ENCODE measurements around the gene TNNC2. TPM values are rescaled to one million over a fixed set of nuclear protein-coding genes. Genes with fewer than 3 reads are reported as not detected.

Gene TNNC2
- total and polyA plus RNA-seq, 2 of the 8 experiments (the other 6 are each of a cell fraction or from before 2014, with no cell fraction given): 5.7 to 7.6 TPM

GRCh38 chr20:45857882-45858216 is 30.7 kb upstream of the TNNC2 start:
- Histone ChIP-seq H3K4me3 (ENCODE audit: extremely low read depth in 1 of 4, insufficient read depth in 2 of 4, low read depth in 3 of 4, low read length in 4 of 4) (peak overlapping the region; percentile 41 to 94 (median 77); a peak in 7 of 8 replicates), H3K36me3 (ENCODE audit: control insufficient read depth in 2 of 4, insufficient read depth in 4 of 4, low read length in 3 of 4) (peaks cover 0 to 6% (median 0%) of the 10 kb centered on the region in 4 experiments; a peak in 2 of 8 replicates), H2BK12ac (ENCODE audit: low read depth, low read length) (no peak overlapping the region), H2AFZ (ENCODE audit: low read length) (peak overlapping the region; percentile 54), H3K79me2 (ENCODE audit: control insufficient read depth in 1 of 2, insufficient read depth in 2 of 2, low read length in 2 of 2) (peaks cover 0 to 19% of the 10 kb centered on the region in 2 experiments; a peak in 2 of 4 replicates), H2BK20ac (ENCODE audit: low read length) (no peak overlapping the region), H4K8ac (ENCODE audit: extremely low read depth, insufficient read depth, low read length) (no peak overlapping the region), H4K91ac (replicated peaks; ENCODE audit: insufficient read length, low read length) (peak overlapping the region; percentile 22), H3K9me3 (ENCODE audit: insufficient read depth in 2 of 2, low read depth in 1 of 2, low read length in 1 of 2) (no peaks in the 10 kb centered on the region), H3K56ac (replicated peaks; ENCODE audit: insufficient read length, low read depth, low read length) (peak overlapping the region; percentile 21), H4K20me1 (replicated peaks in 1 of 2; ENCODE audit: control insufficient read depth in 1 of 2, insufficient read depth in 2 of 2, low read length in 2 of 2) (no peaks in the 10 kb centered on the region), H3K14ac (ENCODE audit: insufficient read length) (no peak overlapping the region), H3K18ac (ENCODE audit: extremely low read depth, low read length) (peak overlapping the region; percentile 78), H3K27me3 (replicated peaks in 1 of 4; ENCODE audit: control insufficient read depth in 3 of 4, extremely low read depth in 1 of 4, insufficient read depth in 3 of 4, low read length in 3 of 4) (no peaks in the 10 kb centered on the region), H3K4me1 (replicated peaks in 1 of 4; ENCODE audit: control insufficient read depth in 3 of 4, insufficient read depth in 4 of 4, low read length in 3 of 4) (peaks cover 10 to 15% (median 13%) of the 10 kb centered on the region in 4 experiments), H3K27ac (ENCODE audit: low read depth, low read length) (no peak overlapping the region), H3K23ac (ENCODE audit: insufficient read length) (no peak overlapping the region), H2AK5ac (ENCODE audit: low read depth, low read length) (no peak overlapping the region), H3K9ac (replicated peaks in 1 of 4; ENCODE audit: extremely low read depth in 1 of 4, low read depth in 3 of 4, low read length in 3 of 4) (0 out of 7 replicates have a peak overlapping the region, but pooled peaks of 1 of the 4 experiments have one; percentile 10), H3K23me2 (ENCODE audit: low read depth, low read length) (peaks cover 8% of the 10 kb centered on the region; the same call in 1 of the 2 replicates), H2BK120ac (replicated peaks; ENCODE audit: low read depth, low read length) (no peak overlapping the region), H3K79me1 (ENCODE audit: low read depth, low read length) (no peaks in the 10 kb centered on the region; the same call in 1 of the 2 replicates), H2BK5ac (ENCODE audit: low read depth, low read length) (peak overlapping the region; percentile 89; the same call in 1 of the 2 replicates), H3K4ac (replicated peaks; ENCODE audit: insufficient read length, low read depth, low read length) (no peak overlapping the region), H2BK15ac (ENCODE audit: low read length) (no peak overlapping the region), H4K5ac (ENCODE audit: insufficient read length, low read depth, low read length) (peak overlapping the region; percentile 49), H3K4me2 (ENCODE audit: insufficient read depth in 1 of 2, low read depth in 2 of 2, low read length in 2 of 2) (peak overlapping the region; percentile 74 to 88)
- WGBS, 2 experiments (ENCODE audit: extremely low coverage in 1 of 2, insufficient coverage in 1 of 2, insufficient read length in 1 of 2, insufficient replicate concordance in 2 of 2, low coverage in 1 of 2, low lambda C conversion rate in 2 of 2, missing lambda C conversion rate in 1 of 2): 3% methylated on average over 8 of the region's 13 CpGs; no CpG with 5 or more reads in 1 of the 2 experiments
- ChIA-PET CTCF (ENCODE audit: partially characterized antibody) (interaction anchor here (1.0 to 1.4 kb wide), 3 partner anchors 11 to 36 kb away, joined by 3 to 4 read pairs (median 4); no protein-coding TSS in a partner anchor), POLR2A (ENCODE audit: partially characterized antibody) (interaction anchor here (1.0 to 9.9 kb wide), 13 partner anchors 9 to 231 kb away, joined by 3 to 178 read pairs (median 7); partner anchors contain the start of genes NEURL2, PCIF1, SNX21 and ZSWIM1)
- TF ChIP-seq E2F6 (IDR thresholded peaks at IDR 0.05): peak; percentile 20; the same call in 1 of the 2 replicates
- peak; percentile 3 for TF ChIP-seq SAP30 (IDR thresholded peaks at IDR 0.05; ENCODE audit: insufficient read depth, insufficient replicate concordance, low read length)
- TF ChIP-seq CTCF (IDR thresholded peaks at IDR 0.05; ENCODE audit: control extremely low read depth in 1 of 3, insufficient read depth in 1 of 3, low read depth in 1 of 3, low read length in 3 of 3): no peak
- TF ChIP-seq KDM1A (IDR thresholded peaks at IDR 0.05; ENCODE audit: borderline replicate concordance, low read length): 0 out of 2 replicates have a peak, but pooled peaks have one; percentile 32
- no peak for DNase-seq (ENCODE audit: low read depth in 1 of 2, low spot score in 2 of 2)
- FAIRE-seq: no peak

All from H1 (cell line).